ENCODE data around the gene MYL4. TPM values are rescaled to one million over a fixed set of nuclear protein-coding genes. Genes with fewer than 3 reads are reported as not detected.

The MYL4 gene
- polyA plus RNA-seq, 3 donors from 2014 or later: 0.39 TPM; not detected in 2

DNA sequence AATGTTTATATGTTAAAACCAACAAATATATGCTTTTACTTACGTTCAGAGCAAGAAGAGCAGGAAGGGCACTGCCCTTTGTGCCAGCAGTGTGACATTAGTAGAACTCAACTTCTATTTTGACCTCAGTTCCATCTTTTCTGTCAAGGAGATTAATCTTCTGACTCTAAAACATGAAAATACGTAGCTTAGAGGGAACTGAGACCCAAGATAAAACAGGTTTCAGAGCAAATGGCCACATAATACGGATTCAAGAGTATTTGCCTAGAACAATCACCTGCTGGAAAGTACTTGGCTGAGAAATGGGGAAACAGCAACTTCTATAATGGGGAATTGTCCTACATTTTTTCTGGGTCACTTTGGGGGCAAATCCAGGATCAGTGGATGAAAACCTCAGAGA lies 22.2 kb downstream of the MYL4 start:
- Mint-ChIP-seq H3K27ac (no peak overlapping the region), H3K4me3 (no peak overlapping the region), H3K4me1 (peaks cover 7 to 10% of the 10 kb centered on the region in 2 donors), H3K27me3 (ENCODE audit: low read depth in 3 of 3) (peaks cover under 1 to 9% (median 4%) of the 10 kb centered on the region in 3 donors), H3K9me3 (no peaks in the 10 kb centered on the region), H3K36me3 (no peaks in the 10 kb centered on the region)
- DNase-seq: no peak

DNA sequence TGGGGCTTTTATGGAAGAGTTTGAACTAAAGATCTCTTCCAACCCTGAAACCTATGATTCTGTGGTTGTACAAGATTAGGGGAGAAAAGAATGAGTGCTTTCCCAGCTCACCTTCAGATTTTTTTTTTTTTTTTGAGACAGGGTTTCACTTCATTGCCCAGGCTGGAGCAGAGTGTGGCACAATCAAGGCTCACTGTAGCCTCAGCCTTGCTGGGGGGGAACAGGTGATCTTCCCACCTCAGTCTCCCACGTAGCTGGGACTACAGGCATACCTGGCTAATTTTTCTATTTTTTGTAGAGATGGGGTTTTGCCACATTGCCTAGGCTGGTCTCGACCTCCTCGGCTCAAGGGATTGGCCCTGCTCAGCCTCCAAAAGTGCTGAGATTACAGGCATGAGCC lies 22.7 kb downstream of the MYL4 start:
- peaks cover 2 to 9% (median 4%) of the 10 kb centered on the region in 3 donors for H3K27me3 Mint-ChIP-seq (ENCODE audit: low read depth in 3 of 3)
- no peaks in the 10 kb centered on the region for H3K36me3 Mint-ChIP-seq
- no peak for DNase-seq
- no peak overlapping the region for H3K4me3 Mint-ChIP-seq
- H3K27ac Mint-ChIP-seq: no peak overlapping the region
- H3K4me1 Mint-ChIP-seq: peaks cover 7 to 10% of the 10 kb centered on the region in 2 donors
- no peaks in the 10 kb centered on the region for H3K9me3 Mint-ChIP-seq

DNA sequence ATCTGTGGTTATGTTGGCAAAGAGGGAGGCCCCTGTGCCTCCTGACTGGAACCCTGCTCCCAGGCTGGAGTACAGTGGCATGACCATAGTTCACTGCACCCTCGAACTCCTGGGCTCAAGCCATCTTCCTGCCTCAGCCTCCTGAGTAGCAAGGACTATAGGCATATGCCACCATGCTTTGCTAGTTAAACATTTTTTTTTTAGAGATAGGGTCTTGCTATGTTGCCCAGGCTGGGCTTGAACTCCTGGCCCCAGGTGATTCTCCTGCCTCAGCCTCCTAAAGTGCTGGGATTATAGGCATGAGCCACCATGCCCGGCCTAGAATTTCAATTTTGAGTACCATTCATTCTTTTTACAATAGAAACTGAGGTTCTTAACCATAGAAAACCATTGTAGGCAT lies 23.3 kb downstream of the MYL4 start:
- H3K4me3 Mint-ChIP-seq: no peak overlapping the region
- no peaks in the 10 kb centered on the region for H3K36me3 Mint-ChIP-seq
- no peak overlapping the region for H3K27ac Mint-ChIP-seq
- peaks cover 2 to 9% (median 4%) of the 10 kb centered on the region in 3 donors for H3K27me3 Mint-ChIP-seq (ENCODE audit: low read depth in 3 of 3)
- peaks cover 7 to 10% of the 10 kb centered on the region in 2 donors for H3K4me1 Mint-ChIP-seq
- DNase-seq: no peak
- no peaks in the 10 kb centered on the region for H3K9me3 Mint-ChIP-seq

DNA sequence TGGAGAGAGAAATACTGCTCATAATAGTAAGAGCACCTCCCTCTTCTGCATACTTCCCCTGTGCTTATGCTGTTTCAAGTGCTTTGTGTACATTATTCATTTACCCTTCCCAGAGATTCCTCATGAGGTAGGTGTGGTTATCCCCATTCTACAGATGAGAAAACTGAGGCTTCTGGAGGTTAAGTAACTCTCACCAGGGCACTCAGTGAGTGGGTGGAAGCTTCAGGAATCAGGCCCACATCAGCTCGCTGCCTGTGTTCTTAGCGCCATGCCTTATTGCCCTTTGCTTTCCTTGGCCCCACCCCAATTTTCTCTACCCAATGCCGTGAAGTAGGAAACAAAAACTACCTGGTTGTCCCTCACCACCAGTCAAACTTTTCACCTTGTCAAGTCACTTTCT lies 26.4 kb downstream of the MYL4 start:
- no peaks in the 10 kb centered on the region for H3K9me3 Mint-ChIP-seq
- no peak overlapping the region for H3K4me3 Mint-ChIP-seq
- no peak for DNase-seq
- H3K36me3 Mint-ChIP-seq: no peaks in the 10 kb centered on the region
- H3K27ac Mint-ChIP-seq: no peak overlapping the region
- peaks cover 12 to 14% of the 10 kb centered on the region in 2 donors for H3K4me1 Mint-ChIP-seq
- H3K27me3 Mint-ChIP-seq (ENCODE audit: low read depth in 3 of 3): peaks cover 0 to 3% (median 2%) of the 10 kb centered on the region in 3 donors

DNA sequence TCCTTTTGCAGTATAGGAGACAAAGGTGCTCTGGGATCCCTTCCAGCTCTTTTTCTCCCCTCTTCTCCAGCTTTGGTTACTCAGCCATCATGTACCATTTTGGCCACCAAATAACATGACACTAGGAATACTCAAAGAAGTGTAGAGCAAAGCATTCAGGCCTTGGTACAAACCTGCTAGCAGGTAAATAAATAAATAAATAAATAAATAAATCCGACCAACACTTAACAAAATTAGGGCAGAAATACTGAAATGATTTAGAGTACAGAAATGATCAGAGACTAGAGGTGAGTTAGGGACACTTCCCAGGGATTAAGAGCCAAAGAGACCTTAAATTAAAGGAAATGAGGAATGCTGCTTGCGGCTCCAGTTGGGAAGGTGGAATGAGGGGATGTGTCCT lies 26.8 kb downstream of the MYL4 start:
- H3K27me3 Mint-ChIP-seq (ENCODE audit: low read depth in 3 of 3): peaks cover 0 to 3% (median 2%) of the 10 kb centered on the region in 3 donors
- no peak overlapping the region for H3K4me3 Mint-ChIP-seq
- H3K4me1 Mint-ChIP-seq: peaks cover 14 to 17% of the 10 kb centered on the region in 2 donors
- H3K27ac Mint-ChIP-seq: no peak overlapping the region
- DNase-seq: no peak
- no peaks in the 10 kb centered on the region for H3K9me3 Mint-ChIP-seq
- H3K36me3 Mint-ChIP-seq: no peaks in the 10 kb centered on the region

DNA sequence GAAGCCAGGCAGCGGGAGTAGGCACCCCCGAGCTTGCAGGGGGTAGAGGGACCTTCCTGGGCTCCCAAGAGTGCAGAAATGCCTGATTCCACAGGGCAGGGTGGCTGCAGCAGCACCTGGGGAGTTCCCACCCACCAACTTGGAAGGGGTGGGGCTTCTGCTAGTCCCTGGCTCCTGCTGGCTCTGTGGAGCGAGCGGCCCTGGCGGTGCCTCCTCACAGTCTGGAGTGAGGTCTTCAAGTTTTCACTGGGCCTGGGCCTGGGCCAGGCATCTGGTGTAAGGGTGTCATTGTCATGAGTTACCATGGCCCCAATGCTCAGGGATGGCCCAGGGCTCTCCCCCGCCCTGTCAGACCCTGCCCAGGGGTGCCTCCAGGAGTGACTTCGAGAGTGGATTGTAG lies 28.7 kb downstream of the MYL4 start:
- no peak for DNase-seq
- peaks cover 14 to 17% of the 10 kb centered on the region in 2 donors for H3K4me1 Mint-ChIP-seq
- no peaks in the 10 kb centered on the region for H3K9me3 Mint-ChIP-seq
- H3K4me3 Mint-ChIP-seq: no peak overlapping the region
- H3K27me3 Mint-ChIP-seq (ENCODE audit: low read depth in 3 of 3): peaks cover 0 to 2% (median 1%) of the 10 kb centered on the region in 3 donors
- H3K27ac Mint-ChIP-seq: no peak overlapping the region
- H3K36me3 Mint-ChIP-seq: no peaks in the 10 kb centered on the region

DNA sequence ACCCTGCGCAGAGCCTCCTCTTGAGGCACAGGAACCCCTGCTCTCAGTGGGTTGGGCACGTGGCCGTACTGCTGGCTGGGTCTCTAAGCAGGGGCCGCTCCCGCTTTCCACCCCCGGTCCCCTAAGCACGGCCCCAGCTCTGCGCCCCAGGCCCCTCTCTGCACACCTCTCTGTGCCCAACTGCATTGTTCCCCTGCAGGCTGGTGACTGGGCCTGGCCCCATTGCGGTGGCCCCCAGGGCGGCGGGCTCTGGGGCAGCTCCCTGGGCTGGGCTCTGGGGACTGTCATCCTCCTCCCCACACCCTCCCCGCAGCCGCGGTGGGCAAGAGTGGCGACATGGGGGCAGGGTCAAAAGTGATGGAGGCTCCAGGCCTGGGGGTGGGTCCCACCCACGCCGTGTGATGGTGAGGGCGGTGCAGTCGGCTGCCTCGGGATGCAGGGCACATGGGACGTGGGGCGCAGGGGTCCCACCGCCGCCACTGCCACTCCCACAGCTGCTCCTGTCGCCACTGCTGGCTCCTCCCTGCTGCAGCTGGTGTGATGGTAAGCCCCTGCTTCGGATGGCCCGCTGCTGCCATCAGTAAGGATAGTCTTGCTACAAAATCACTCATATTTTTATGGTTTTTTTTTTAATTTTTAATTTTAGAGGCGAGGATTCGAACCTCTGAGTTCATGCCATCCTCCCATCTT lies 29.3 kb downstream of the MYL4 start:
- Mint-ChIP-seq H3K4me1 (peaks cover 14 to 17% of the 10 kb centered on the region in 2 donors), H3K36me3 (no peaks in the 10 kb centered on the region), H3K27ac (no peak overlapping the region), H3K9me3 (no peaks in the 10 kb centered on the region), H3K27me3 (ENCODE audit: low read depth in 3 of 3) (peaks cover 0 to 2% (median 1%) of the 10 kb centered on the region in 3 donors), H3K4me3 (no peak overlapping the region)
- no peak for DNase-seq

DNA sequence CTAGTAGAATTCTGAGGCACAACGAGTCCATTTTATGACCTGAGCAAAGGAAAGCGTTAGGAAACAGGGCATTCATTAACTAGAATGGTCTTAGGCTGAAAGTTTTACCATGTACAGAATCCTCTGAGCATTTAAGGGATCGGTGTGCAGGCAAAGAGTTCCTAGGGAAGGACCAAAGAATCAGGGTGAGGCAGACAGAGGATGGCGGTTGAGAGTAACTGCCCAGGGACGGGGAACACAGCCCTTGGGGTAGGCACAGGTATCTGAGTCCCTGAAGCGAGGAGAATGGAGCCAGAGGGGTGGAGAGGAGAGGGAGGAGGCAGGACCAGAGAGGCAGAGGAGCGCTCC lies 30.4 kb downstream of the MYL4 start:
- DNase-seq: no peak
- Mint-ChIP-seq H3K36me3 (no peaks in the 10 kb centered on the region), H3K4me3 (no peak overlapping the region), H3K27ac (peak overlapping the region in 1 of 6 donors; percentile 28), H3K27me3 (ENCODE audit: low read depth in 3 of 3) (peaks cover 1 to 4% (median 3%) of the 10 kb centered on the region in 3 donors), H3K4me1 (peaks cover 14 to 17% of the 10 kb centered on the region in 2 donors), H3K9me3 (no peaks in the 10 kb centered on the region)

DNA sequence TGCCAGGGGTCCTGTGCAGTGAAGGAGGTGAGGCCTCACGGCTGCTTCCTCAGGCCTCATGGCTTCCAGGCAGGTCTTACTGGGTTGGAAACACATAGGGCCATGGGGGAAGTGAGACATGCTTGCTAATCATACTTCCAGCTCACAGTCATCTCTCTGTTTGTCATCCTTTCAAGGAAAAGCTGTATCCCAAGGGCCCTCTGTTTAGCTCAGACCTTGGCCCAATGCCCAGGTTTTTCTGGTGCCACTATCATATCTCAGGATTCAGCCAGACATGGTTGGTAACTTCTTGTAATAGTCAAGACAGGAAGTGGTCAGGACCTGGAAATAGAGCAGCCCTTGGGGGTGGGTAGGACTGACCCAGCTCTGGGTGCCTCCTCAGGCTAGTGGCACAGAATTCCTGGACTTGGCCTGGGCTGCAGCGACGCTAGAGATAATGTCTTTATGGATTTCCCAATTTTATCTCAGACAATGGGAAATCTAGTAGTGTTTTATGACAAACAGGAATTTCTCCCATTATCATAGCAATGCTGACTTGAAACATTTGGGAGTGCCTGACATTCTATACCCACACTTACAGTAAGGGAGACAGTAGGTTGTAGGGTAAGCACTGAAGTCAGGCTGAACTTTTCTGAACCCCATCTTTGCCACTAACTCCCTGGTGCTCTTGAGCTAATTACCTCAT lies 31.0 kb downstream of the MYL4 start:
- DNase-seq: no peak
- H3K4me3 Mint-ChIP-seq: no peak overlapping the region
- peaks cover 14 to 17% of the 10 kb centered on the region in 2 donors for H3K4me1 Mint-ChIP-seq
- no peaks in the 10 kb centered on the region for H3K9me3 Mint-ChIP-seq
- H3K27ac Mint-ChIP-seq: peak overlapping the region in 2 of 6 donors; percentile 7 to 41
- no peaks in the 10 kb centered on the region for H3K36me3 Mint-ChIP-seq
- H3K27me3 Mint-ChIP-seq (ENCODE audit: low read depth in 3 of 3): peaks cover 1 to 5% (median 3%) of the 10 kb centered on the region in 3 donors

DNA sequence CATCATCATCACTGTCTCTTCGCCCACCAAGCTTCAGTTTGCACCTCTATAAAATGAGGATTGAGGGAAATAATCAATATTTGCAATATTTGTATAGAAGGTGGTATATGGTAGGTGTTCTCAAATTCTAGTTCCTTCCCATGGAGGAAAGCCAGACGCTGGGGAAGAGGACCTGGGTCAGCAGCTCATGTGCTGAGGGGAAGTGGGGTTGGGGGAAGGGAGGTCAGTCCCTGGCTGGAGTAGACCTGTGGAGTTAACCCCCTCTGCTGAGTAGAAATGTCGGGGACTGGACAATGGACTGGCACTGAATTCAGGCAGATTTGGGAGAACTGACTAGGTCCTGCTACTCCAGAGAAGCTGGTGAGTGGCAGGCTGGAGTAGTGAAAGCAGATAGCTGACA lies 31.7 kb downstream of the MYL4 start:
- Mint-ChIP-seq H3K27ac (peak overlapping the region in 2 of 6 donors; percentile 7 to 41), H3K36me3 (no peaks in the 10 kb centered on the region), H3K4me1 (peaks cover 14 to 17% of the 10 kb centered on the region in 2 donors), H3K9me3 (no peaks in the 10 kb centered on the region), H3K27me3 (ENCODE audit: low read depth in 3 of 3) (peaks cover 0 to 6% (median 3%) of the 10 kb centered on the region in 3 donors), H3K4me3 (no peak overlapping the region)
- DNase-seq: no peak

DNA sequence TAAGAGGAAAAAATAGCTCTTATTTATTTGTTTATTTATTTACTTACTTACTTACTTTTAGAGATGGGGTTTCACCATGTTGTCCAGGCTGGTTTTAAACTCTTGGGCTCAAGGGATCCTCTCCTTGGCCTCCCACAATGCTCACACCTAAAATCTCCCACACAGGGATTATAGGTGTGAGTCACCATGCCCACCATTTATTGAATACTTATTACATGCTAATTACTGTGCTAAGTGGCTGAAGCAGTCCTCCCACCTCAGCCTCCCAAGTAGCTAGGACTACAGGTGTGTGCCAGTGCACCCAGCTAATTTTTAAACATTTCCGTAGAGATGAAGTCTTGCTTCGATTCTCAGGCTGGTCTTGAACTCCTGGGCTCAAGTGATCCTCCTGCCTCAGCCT lies 33.5 kb downstream of the MYL4 start:
- H3K9me3 Mint-ChIP-seq: no peaks in the 10 kb centered on the region
- H3K27ac Mint-ChIP-seq: no peak overlapping the region
- DNase-seq: no peak
- no peak overlapping the region for H3K4me3 Mint-ChIP-seq
- peaks cover 0 to 9% (median 2%) of the 10 kb centered on the region in 3 donors for H3K27me3 Mint-ChIP-seq (ENCODE audit: low read depth in 3 of 3)
- peaks cover 14 to 17% of the 10 kb centered on the region in 2 donors for H3K4me1 Mint-ChIP-seq
- H3K36me3 Mint-ChIP-seq: no peaks in the 10 kb centered on the region

DNA sequence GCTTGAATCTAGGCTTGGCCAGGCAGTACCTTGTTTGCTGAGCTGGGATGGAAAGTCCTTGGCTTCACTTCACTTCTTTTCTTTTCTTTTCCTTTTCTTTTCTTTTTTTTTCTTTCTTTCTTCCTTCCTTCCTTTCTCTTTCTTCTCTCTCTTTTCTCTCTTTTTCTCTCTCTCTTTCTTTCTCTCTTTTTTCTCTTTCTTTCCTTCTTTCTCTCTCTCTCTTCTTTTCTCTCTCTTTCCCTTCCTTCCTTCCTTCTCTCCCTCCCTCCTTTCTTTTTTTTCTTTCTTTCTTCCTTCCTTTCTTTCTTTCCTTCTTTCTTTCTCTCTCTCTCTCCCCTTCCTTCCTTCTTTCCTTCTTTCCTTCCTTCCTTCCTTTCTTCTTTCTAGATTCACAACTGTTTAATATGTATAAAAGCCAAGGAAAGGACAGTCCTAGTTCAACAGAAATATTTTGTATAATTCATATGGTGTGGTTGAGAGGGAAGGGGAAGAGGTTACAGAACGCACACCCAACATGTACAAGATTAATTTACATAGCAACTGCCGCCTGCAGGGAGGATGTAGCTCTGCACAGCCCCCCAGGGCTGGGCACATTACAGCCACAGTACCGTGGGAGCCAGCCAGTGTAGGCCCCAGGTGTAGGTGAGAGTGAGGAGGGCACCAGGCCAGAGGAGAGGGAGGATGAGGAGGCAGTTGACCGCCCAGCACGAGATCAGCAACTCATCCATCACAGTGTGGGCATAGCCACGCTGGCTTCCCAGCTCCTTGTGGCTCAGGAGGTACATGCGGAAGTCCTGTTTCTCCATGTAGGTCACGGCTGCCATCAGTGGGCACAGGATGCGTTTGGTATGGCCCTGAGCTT lies 34.8 kb downstream of the MYL4 start:
- no peaks in the 10 kb centered on the region for H3K36me3 Mint-ChIP-seq
- H3K27me3 Mint-ChIP-seq (ENCODE audit: low read depth in 3 of 3): peaks cover 0 to 11% (median 2%) of the 10 kb centered on the region in 3 donors
- H3K4me1 Mint-ChIP-seq: peaks cover 14 to 17% of the 10 kb centered on the region in 2 donors
- no peak overlapping the region for H3K27ac Mint-ChIP-seq
- no peaks in the 10 kb centered on the region for H3K9me3 Mint-ChIP-seq
- no peak overlapping the region for H3K4me3 Mint-ChIP-seq
- no peak for DNase-seq

DNA sequence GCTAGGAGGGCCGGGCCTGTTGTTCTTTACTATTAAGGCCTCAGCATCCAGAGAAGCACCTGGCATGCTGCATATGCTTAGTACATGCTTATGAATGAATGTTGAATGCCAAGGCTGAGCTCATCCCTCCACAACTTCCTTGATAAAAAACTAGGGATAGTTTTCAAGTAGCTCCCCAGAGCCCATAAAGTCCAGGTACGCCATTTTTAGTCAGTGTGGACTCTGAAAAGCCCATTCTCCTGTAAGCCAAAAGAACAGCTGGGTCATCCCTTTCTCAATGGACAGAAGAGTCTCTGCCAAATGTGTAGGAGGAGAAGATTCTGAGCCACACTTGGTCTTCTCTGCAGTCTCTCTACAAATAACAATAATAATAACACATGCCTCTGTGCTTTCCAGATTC lies 35.5 kb downstream of the MYL4 start:
- H3K27ac Mint-ChIP-seq: no peak overlapping the region
- no peaks in the 10 kb centered on the region for H3K9me3 Mint-ChIP-seq
- peaks cover 10 to 12% of the 10 kb centered on the region in 2 donors for H3K4me1 Mint-ChIP-seq
- peaks cover 0 to 11% (median 2%) of the 10 kb centered on the region in 3 donors for H3K27me3 Mint-ChIP-seq (ENCODE audit: low read depth in 3 of 3)
- H3K4me3 Mint-ChIP-seq: no peak overlapping the region
- no peaks in the 10 kb centered on the region for H3K36me3 Mint-ChIP-seq
- no peak for DNase-seq

DNA sequence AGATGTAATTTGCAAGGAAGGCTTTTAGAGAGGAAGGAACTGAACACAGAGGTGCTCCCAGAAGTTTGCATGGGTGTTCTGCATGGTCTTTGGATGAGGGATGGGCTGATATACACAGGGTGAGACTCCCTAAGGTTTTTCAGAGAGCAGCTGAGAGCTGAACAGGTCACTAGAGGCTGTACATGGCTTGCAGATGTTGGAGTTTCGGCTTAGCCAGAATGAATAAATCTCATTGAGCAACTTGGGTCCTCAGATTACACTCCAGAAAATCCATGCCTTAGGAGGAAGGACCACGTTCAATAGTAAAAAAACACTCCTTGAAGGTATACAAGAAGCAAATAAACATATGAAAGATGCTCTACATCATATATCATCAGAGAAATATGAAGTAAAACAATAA lies 37.0 kb downstream of the MYL4 start:
- no peak overlapping the region for H3K27ac Mint-ChIP-seq
- H3K4me3 Mint-ChIP-seq: no peak overlapping the region
- H3K4me1 Mint-ChIP-seq: no peaks in the 10 kb centered on the region
- H3K27me3 Mint-ChIP-seq (ENCODE audit: low read depth in 3 of 3): peaks cover 0 to 14% (median 2%) of the 10 kb centered on the region in 3 donors
- no peak for DNase-seq
- H3K9me3 Mint-ChIP-seq: no peaks in the 10 kb centered on the region
- no peaks in the 10 kb centered on the region for H3K36me3 Mint-ChIP-seq
